GM19438 (cell line): ENCODE measurements around the gene IQCE.
A peak's percentile ranks its signal among the peaks of the same experiment; 100 is the strongest.

Experiments
- ATAC-seq: cut with Tn5 transposase; IDR thresholded peaks from one replicate; pipeline ENCODE4 v1.9.1; 2021; ENCODE audit warnings: low read depth; ENCODE audit not compliant: unreplicated experiment

Gene IQCE

GRCh38 chr7:2628891-2629290 is 70.1 kb downstream of the IQCE start:
- ATAC-seq: no peak

DNA sequence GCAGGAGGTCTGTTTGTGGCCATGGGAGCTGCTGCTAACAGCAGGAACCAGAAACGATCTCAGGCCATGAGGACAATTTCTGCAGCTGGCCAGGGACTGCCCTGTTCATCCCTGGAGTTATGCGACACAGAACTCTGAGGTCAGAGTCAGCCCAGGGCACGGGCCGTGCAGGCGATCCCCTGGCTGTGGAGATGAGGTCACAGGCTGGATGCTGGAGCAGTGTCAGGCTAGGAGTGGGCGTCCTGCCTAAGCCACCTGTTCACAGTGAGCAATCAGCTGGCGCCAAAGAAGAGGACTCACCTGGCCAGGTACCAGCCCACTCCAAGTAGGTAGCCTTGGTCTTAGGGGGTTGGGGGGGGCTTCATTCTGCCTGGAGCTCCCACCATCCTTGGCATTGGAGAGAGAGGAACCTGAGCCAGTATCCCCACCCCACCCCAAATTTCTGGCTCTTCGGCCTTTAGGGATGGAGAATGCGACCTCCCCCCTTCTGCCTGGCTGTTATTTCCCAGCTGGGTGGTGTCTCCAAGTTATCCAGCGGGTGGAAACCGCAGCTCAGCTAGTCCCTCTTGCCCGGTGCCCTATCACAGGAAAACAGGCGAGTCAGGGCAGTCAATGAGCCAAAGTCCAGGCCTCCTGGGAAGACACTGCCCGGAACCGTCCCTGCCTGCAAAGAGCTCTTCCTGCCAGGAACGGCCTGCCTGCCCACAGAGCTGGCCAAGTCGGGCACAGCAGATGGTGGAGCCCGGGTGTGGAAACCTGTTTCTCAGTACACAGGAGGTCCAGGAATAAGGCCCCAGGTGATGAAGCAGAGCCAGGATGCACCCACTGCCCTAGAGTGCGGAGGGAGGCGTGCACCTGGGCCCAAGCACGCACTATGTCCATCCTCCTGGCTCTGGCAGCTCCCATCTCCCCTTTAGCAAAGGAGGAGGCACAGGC is 71.2 kb downstream of the IQCE start:
- ATAC-seq: no peak

DNA sequence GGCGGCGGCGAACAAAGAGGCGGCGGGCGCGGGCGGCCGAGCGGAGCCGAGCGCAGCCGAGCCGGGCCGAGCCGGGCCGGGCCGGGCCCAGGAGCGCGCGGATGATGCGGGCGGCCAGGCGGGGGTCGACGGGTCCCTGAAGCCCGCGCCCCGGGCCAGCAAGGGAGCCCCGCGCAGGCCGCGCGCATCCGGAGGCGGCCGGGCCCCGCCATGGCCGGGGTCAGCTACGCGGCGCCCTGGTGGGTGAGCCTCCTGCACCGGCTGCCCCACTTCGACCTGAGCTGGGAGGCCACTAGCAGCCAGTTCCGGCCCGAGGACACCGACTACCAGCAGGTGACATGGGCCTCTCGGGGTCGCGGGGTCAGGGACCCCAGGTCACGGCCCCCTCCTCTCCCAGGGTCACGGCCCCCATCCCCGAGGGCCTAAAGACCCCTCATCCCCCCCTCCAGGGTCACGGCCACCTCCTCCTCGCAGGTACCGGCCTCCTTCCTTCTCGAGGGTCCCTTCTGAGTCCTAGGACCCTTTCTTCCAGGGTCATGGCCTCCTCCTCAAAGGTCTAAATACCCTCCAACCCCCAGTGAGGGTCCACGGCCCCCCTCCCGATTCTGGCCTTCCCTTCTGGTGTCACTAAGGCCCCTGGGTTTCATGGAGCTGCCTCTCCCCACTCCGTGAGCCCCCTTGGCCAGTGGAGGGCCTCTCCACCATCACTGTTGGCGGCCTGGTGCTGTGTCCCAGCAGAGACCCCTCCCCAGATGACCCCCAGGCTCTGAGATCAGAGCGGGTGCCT is 73.4 kb downstream of the IQCE start, which contains the start of gene TTYH3:
Gene TTYH3, plus strand, starts transcription at position 41 of the 787 bp plus-strand sequence. Its CDS starts 170 bp downstream, at position 211.
- ATAC-seq: peak; percentile 29

GRCh38 chr7:2632733-2633537 is 74.2 kb downstream of the IQCE start:
- ATAC-seq: no peak

DNA sequence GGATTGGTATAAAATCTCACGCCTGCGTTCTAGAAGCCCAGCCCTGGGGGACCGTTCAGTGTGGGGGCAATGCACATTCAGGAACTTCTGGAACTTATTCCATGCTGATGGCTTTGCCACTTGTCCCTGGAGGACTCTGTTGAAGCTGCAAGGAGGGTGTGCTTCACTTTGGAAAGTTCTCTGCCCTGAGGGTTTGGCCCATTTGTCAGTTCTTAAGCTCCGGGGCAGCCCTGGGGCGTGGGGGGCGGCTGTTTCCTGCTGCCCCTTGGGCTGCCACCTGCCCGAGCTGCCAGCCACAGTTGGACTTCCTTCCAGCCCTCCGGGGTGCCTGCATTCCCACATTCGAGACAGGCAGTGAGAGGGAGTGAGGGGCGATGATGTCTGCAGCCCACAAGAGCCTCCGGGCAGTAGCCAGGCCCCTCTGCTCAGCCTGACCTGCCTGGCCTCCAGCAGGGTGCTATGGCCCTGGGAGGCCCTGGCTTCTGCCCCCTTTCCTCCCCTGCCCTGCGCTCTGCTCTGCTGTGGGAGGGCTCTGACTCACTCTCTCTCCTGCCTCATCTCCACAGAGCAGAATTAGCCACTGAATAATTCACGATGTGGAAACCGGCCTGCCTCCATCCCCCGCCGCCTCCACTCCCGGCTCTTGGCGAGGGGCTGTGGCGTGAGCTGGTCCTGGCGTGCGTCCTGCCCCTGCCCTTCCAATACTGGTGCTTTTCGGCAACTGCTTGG is 74.9 kb downstream of the IQCE start:
- ATAC-seq: no peak

DNA sequence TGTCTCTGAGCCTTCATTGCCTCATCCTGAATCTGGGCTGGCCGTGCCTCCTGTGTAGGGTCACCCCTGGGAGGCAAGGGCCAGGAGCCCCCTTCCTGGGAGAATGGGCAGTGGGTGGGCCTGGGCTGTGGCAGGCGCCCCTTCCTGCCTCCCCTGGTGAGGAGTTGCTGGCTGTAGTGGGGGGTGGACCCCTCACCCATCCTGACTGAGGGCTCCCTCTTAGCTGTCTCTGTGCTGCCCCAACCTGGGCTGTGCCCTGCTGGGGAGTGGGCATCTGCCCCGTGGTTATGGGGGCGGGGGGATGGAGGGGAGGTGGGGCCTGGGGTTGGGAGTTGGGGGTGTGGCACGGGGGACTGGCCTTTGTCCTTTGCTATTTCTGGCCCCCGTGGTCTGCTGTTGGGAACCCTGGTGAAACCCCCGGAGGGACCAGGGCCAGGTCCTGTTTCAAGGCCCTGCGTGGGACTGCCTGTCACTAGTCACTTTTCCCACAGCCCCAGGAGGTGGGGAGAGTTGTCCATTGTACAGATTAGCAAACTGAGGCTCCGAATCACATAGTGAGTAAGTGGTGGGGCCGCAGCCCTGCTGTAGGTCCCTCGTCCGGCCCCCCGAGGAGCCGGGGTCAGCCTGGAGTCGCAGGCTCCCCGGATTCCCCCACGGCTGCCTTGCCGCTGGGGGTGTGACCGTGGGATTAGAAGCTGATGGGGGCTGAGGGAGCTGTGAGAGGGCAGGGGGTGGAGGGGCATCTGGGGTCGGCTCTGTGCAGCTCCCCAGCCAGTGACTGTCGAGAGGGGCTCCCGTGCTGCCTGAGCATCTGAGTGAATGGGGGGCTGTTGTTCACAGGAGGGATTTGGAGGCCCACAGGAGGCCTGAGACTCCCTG is 75.7 kb downstream of the IQCE start:
- ATAC-seq: no peak

DNA sequence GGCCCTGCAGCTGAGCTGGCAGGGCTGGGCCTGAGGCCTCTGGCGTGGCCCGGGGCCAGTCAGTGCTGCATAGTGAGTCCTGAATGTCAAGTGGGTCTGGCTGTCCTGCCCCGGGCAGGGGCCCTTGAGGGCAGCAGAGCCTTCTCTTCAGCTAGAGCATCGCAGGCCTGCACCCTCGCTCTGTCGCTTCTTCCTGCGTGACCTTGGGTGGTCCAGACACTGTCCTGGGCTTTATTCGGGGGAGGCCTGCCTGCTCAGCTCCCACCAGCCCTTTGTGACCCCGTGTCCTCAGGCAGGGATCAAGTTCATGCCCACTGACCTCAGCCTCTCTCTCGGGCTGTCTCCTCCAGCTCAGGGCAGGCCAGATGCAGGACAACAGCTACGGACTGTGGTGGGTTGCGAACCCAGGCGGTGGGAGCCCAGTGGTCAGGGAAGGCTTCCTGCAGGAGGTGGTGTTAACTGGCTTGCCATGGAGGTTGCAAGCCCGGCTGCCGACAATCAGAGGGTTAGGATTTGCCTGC is 76.4 kb downstream of the IQCE start:
- ATAC-seq: no peak

DNA sequence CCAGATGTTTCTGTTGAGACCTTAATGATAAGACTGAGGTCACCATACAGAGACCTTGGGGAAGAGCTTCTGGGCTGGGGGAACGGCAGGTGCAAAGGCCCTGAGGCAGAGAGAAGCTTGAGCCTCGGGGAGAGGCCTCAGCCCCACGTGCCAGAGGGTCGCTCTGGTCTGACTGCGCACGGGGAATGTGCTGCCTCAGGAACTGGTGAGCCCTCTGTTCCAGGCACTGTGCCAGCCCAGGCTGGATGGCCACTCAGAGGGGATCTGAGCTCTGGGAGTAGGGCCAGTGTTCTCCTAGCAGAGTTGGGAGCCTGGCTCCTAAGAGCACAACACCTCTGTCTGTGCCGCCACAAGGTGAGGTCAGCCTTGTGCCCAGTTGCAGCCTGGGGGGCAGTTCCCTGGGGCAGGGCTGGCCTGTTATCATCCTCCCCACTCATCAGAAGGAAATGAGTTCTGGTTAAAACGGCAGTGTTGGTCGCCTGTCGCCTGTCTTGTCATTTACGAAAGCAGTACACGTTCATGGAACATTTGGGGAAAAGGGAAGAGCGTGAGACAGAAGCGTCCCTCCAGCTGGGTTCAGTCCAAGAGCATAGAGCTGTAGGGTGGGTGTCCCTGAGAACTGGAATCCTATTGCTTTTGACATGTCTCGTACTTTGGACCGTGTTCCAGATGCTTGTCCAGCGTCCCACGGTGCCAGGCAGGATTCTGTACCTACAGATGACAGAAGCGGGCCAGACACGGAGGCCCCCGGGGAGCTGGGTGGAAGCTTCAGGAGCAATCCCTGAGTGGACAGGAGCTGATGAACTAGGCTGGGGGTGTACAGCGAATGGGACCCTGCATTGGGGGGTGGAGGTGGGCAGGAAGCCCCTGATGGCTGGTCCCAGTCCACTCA is 77.3 kb downstream of the IQCE start:
- no peak for ATAC-seq

- ATAC-seq: no peak
Measured at GRCh38 chr7:2637066-2637471, 78.3 kb downstream of the IQCE start.

DNA sequence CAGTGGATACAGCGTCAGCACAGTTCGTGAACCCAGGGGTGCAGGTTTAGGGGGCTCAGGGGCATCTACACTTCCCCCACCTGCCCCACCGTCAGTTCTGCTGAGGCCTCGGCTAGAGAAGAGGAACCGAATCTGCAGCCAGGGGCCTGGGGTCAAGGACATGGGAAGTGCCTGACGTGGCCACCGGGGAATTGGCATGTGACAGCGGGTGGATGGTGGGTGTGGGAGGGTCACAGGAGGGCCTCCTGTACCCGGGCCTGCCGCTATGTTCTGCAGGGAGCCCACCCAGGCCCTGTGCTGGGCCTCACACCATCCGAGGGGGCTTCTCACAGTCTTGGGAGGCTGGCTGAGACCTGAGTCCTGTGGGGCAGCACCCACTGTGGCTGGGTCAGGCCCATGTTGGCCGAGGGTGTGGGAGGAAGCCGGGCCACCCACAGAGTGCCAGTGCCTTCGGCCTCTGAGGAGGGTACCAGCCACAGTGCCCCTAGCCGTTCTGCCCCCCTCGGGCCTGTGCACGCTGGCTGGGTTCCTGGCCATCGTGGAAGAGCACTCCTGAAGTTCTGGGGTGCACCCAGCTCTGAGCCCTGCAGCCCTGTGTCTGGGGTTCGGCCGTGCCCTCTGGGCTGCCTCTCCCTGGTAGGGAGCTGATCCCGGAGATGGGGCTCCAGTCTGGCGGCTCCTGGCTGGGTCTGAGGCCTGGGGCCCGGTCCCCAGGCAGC is 78.9 kb downstream of the IQCE start:
- ATAC-seq: no peak

DNA sequence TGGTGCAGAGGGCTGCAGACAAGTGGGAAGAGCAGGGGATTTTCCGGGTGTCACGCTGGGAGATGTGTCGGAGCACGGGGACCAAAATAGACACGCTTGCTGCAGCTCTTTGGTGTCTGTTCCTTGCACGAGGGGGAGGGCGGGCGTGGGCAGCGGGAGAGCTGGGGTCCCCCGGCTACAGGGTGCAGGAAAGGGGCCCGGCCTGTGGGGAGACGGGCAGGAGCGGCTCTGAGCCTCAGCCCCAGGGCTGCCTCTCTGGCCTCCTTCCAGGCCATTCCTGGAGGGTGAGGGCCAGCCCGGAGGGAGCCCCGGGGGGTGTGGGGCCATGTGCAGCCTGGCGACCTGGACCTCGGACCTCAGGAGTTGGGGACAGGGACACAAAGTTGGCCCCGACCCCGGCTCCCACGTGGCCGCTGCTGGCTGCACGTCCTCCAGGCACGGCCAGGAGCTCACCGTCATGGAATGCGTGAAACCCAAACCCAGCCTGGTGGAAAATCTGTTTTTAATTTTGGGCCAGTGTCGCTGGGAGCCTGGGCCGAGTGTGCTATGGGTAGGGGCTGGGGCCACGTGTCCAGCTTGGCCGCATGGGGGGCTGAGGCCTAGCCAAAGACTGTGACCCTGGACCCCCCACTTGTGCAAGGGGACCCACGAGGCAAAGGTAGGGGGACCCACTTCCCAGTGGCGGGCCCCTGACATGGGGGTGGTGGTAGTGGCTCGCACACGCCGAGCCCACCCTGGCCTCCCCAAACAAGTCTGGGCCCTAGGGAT is 79.6 kb downstream of the IQCE start:
- ATAC-seq: no peak

GRCh38 chr7:2639181-2639681 is 80.5 kb downstream of the IQCE start:
- no peak for ATAC-seq

GRCh38 chr7:2639695-2640481 is 81.1 kb downstream of the IQCE start:
- ATAC-seq: no peak

GRCh38 chr7:2640482-2640830 is 81.7 kb downstream of the IQCE start:
- ATAC-seq: no peak

GRCh38 chr7:2640846-2641316 is 82.1 kb downstream of the IQCE start:
- no peak for ATAC-seq
